Large intestine (tissue), 12 donors: ENCODE results near the gene PALS1. TPM values are rescaled to one million over a fixed set of nuclear protein-coding genes. Genes with fewer than 3 reads are reported as not detected.
A peak's percentile ranks its signal among the peaks of the same experiment; 100 is the strongest.

ENCODE experiments used
- DNase-seq, 2 donors: peaks; one replicate each; pipeline versions ENCODE4 v3.0.0 to v3.0.0-alpha.2; 2013
- H3K27ac ChIP-seq: one replicate; pipeline ENCODE4 v1.5.1; 2013; ENCODE audit warnings: low read length
- H3K27me3 ChIP-seq: 2 replicates; pipeline ENCODE4 v1.6.1; 2013; ENCODE audit warnings: low read length; ENCODE audit not compliant: control insufficient read depth, insufficient read depth
- H3K36me3 ChIP-seq: 2 replicates; pipeline ENCODE4 v1.6.1; 2013; ENCODE audit warnings: low read length; ENCODE audit not compliant: control insufficient read depth, insufficient read depth
- H3K4me1 ChIP-seq: one replicate; pipeline ENCODE4 v1.6.1; 2013; ENCODE audit warnings: low read length; ENCODE audit not compliant: control insufficient read depth, insufficient read depth
- H3K4me3 ChIP-seq: one replicate; pipeline ENCODE4 v1.5.1; 2013; ENCODE audit warnings: low read length
- H3K9me3 ChIP-seq: one replicate; pipeline ENCODE4 v1.6.1; 2013; ENCODE audit warnings: mild to moderate bottlenecking, low read depth, low read length, moderate library complexity; ENCODE audit not compliant: control insufficient read depth
- WGBS: methylation state at CpG from one replicate; pipeline ENCODE4 v1.1.5; 2013; ENCODE audit warnings: low lambda C conversion rate; ENCODE audit not compliant: insufficient coverage; 5-methylcytosine and 5-hydroxymethylcytosine counted together
- long read RNA-seq, 11 donors: transcript quantifications; one replicate each; lab custom pipeline, GENCODE V29; 2026
- polyA plus RNA-seq: library from polyadenylated mRNA; unstranded; fragments of 120-200 nt; gene quantifications from one replicate; pipeline ENCODE4 v1.2.1, GENCODE V29; 2013

Gene PALS1
- polyA plus RNA-seq, result 36.2 TPM
- long read RNA-seq, donor 1, full-length matches to known transcripts, result 2 of 47 reads
- long read RNA-seq, donor 1, partial matches to known transcripts, result 45 of 47 reads
- long read RNA-seq, donor 1, other reads (novel, unspliced or antisense), result 0 of 47 reads
- long read RNA-seq, donor 2, full-length matches to known transcripts, result 7 of 118 reads
- long read RNA-seq, donor 2, partial matches to known transcripts, result 37 of 118 reads
- long read RNA-seq, donor 2, other reads (novel, unspliced or antisense), result 74 of 118 reads
- long read RNA-seq, donor 3, result 0 reads
- long read RNA-seq, donor 4, full-length matches to known transcripts, result 1 of 1 reads
- long read RNA-seq, donor 4, partial matches to known transcripts, result 0 of 1 reads
- long read RNA-seq, donor 4, other reads (novel, unspliced or antisense), result 0 of 1 reads
- long read RNA-seq, donor 5, full-length matches to known transcripts, result 2 of 2 reads
- long read RNA-seq, donor 5, partial matches to known transcripts, result 0 of 2 reads
- long read RNA-seq, donor 5, other reads (novel, unspliced or antisense), result 0 of 2 reads
- long read RNA-seq, donor 6, full-length matches to known transcripts, result 3 of 74 reads
- long read RNA-seq, donor 6, partial matches to known transcripts, result 71 of 74 reads
- long read RNA-seq, donor 6, other reads (novel, unspliced or antisense), result 0 of 74 reads
- long read RNA-seq, donor 7, full-length matches to known transcripts, result 3 of 3 reads
- long read RNA-seq, donor 7, partial matches to known transcripts, result 0 of 3 reads
- long read RNA-seq, donor 7, other reads (novel, unspliced or antisense), result 0 of 3 reads
- long read RNA-seq, donor 8, full-length matches to known transcripts, result 9 of 9 reads
- long read RNA-seq, donor 8, partial matches to known transcripts, result 0 of 9 reads
- long read RNA-seq, donor 8, other reads (novel, unspliced or antisense), result 0 of 9 reads
- long read RNA-seq, donor 9, full-length matches to known transcripts, result 3 of 3 reads
- long read RNA-seq, donor 9, partial matches to known transcripts, result 0 of 3 reads
- long read RNA-seq, donor 9, other reads (novel, unspliced or antisense), result 0 of 3 reads
- long read RNA-seq, donor 10, full-length matches to known transcripts, result 6 of 6 reads
- long read RNA-seq, donor 10, partial matches to known transcripts, result 0 of 6 reads
- long read RNA-seq, donor 10, other reads (novel, unspliced or antisense), result 0 of 6 reads
- long read RNA-seq, donor 11, full-length matches to known transcripts, result 4 of 42 reads
- long read RNA-seq, donor 11, partial matches to known transcripts, result 38 of 42 reads
- long read RNA-seq, donor 11, other reads (novel, unspliced or antisense), result 0 of 42 reads

- no peaks in the 10 kb centered on the region for H3K4me1 ChIP-seq
- H3K4me3 ChIP-seq, result peak within 1 kb of the TSS; percentile 83
- H3K27me3 ChIP-seq, result no peaks in the 10 kb centered on the region
- DNase-seq, result peak; percentile 70 to 87
- 4% methylated on average over 5 of the region's 64 CpGs for WGBS
- H3K27ac ChIP-seq, result peak within 1 kb of the TSS; percentile 99
- no peaks in the 10 kb centered on the region for H3K36me3 ChIP-seq
- H3K9me3 ChIP-seq, result no peaks in the 10 kb centered on the region
These were observed at the start of gene PALS1 for GRCh38 chr14:67241411-67242167. TSS of gene PALS1 (plus strand) at chr14:67241435. CDS start at chr14:67279171, 37,736 bp downstream.

- DNase-seq, result no peak
- Histone ChIP-seq H3K27me3 (no peaks in the 10 kb centered on the region), H3K36me3 (no peaks in the 10 kb centered on the region), H3K4me3 (no peak overlapping the region), H3K4me1 (no peaks in the 10 kb centered on the region), H3K27ac (no peak overlapping the region), H3K9me3 (no peaks in the 10 kb centered on the region)
- 87% methylated on average over 4 of the region's 8 CpGs for WGBS
These were observed 49.4 kb upstream of the PALS1 start for GRCh38 chr14:67191768-67192290.

DNA sequence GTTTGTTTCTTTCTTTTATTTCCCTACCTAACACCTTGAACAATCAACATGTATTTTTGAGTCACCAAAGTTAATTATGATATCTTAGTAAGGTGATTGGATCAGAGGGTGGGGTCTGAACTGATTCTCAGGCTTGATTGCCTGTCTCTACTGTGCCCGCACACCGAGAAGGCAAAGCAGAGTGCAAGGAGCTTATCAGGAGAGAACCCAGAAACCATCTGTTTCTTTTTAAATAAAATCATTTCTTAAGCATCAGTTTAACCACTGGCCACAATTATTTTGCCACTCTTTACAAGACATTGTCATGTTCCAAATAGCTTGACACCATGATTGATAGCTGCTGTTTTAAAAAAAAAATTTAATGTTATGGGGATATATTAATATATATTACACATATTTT, 48.9 kb upstream of the PALS1 start:
- no peak overlapping the region for H3K4me3 ChIP-seq
- no peaks in the 10 kb centered on the region for H3K9me3 ChIP-seq
- H3K27me3 ChIP-seq, result no peaks in the 10 kb centered on the region
- WGBS, result no CpG with 5 or more reads among the region's 2 CpGs
- no peak overlapping the region for H3K27ac ChIP-seq
- DNase-seq, result no peak
- no peaks in the 10 kb centered on the region for H3K4me1 ChIP-seq
- no peaks in the 10 kb centered on the region for H3K36me3 ChIP-seq

DNA sequence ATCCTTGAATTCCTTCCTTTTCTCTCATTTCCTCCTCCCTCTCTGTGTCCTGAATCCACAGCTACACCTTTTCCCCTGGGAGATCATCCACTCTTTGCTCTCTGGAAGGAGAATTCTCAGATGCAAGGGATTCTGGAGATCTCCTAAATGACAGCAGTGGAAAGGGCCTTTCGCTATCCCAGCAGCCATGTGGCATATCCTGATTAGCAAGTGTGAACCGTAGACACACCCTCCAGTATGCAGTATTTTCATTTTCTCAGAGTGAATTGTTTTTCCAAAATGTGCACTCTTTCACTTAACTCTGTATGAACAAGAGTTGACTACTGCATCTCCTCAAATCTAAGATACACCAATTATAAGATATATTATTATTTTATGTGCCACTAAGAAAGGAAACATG, 46.0 kb upstream of the PALS1 start:
- no peaks in the 10 kb centered on the region for H3K36me3 ChIP-seq
- H3K4me1 ChIP-seq, result no peaks in the 10 kb centered on the region
- no peaks in the 10 kb centered on the region for H3K9me3 ChIP-seq
- no peak overlapping the region for H3K4me3 ChIP-seq
- no peak for DNase-seq
- H3K27ac ChIP-seq, result no peak overlapping the region
- 80% methylated on average over 1 of the region's 2 CpGs for WGBS
- H3K27me3 ChIP-seq, result no peaks in the 10 kb centered on the region

GRCh38 chr14:67199016-67199415, 42.2 kb upstream of the PALS1 start:
- no CpG with 5 or more reads among the region's 6 CpGs for WGBS

DNA sequence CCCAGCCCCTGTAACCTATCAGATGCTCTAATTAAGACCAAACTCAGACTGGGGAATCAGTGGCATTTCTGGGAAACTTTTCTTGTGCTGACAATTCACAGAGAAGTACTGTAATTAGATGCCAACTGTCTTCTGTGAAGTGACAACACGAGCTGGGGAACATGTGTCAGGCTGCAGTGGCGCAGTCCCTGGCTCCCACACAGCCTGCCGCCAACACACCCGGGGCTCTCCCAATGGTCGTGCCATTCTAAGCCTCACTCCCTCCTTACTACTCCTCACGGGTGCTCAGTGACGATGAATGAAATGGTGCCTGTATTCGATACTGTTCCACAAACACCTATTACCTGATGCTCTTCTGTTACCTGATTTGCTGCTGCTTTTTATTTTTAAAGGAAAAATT, 33.4 kb upstream of the PALS1 start:
- WGBS, result 80% methylated on average over 1 of the region's 8 CpGs
- no peaks in the 10 kb centered on the region for H3K27me3 ChIP-seq
- no peak for DNase-seq
- no peaks in the 10 kb centered on the region for H3K4me1 ChIP-seq
- no peaks in the 10 kb centered on the region for H3K9me3 ChIP-seq
- H3K27ac ChIP-seq, result no peak overlapping the region
- H3K36me3 ChIP-seq, result no peaks in the 10 kb centered on the region
- H3K4me3 ChIP-seq, result no peak overlapping the region

More at GRCh38 chr14:67199016-67199415, 42.2 kb upstream of the PALS1 start:
- no peak overlapping the region for H3K27ac ChIP-seq
- H3K9me3 ChIP-seq, result no peaks in the 10 kb centered on the region
- no peaks in the 10 kb centered on the region for H3K36me3 ChIP-seq
- DNase-seq, result no peak
- H3K4me3 ChIP-seq, result no peak overlapping the region
- H3K4me1 ChIP-seq, result no peaks in the 10 kb centered on the region
- H3K27me3 ChIP-seq, result no peaks in the 10 kb centered on the region

- H3K27me3 ChIP-seq, result no peaks in the 10 kb centered on the region
- DNase-seq, result no peak
- no peaks in the 10 kb centered on the region for H3K9me3 ChIP-seq
- no peak overlapping the region for H3K4me3 ChIP-seq
- no CpG with 5 or more reads among the region's 2 CpGs for WGBS
- H3K4me1 ChIP-seq, result peaks cover 4% of the 10 kb centered on the region
- H3K27ac ChIP-seq, result no peak overlapping the region
- no peaks in the 10 kb centered on the region for H3K36me3 ChIP-seq
These were observed 23.1 kb upstream of the PALS1 start for GRCh38 chr14:67218126-67218525.

GRCh38 chr14:67221248-67221981, 19.8 kb upstream of the PALS1 start:
- peaks cover 4% of the 10 kb centered on the region for H3K4me1 ChIP-seq
- H3K27me3 ChIP-seq, result no peaks in the 10 kb centered on the region
- WGBS, result no CpG with 5 or more reads among the region's 6 CpGs
- DNase-seq, result peak in 1 of 2 donors; percentile 28
- no peak overlapping the region for H3K4me3 ChIP-seq
- no peaks in the 10 kb centered on the region for H3K9me3 ChIP-seq
- H3K27ac ChIP-seq, result no peak overlapping the region
- H3K36me3 ChIP-seq, result no peaks in the 10 kb centered on the region

DNA sequence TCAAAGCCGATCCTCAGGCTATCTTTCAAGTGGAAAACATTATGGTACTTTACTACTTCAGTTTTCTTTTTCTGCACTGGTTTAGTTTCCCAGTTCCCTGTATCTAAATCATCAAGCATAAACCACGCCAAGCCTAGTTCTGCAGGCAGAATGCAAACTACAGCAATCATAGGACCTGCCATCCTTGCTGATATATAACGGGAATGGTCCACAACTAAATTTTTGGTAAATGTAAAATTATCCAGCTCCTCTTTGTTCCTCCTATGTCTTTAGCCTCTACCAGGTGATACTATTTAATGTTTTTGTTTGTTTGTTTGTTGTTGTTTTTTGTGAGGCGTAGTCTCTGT, 19.3 kb upstream of the PALS1 start:
- no peak overlapping the region for H3K4me3 ChIP-seq
- peaks cover 4% of the 10 kb centered on the region for H3K4me1 ChIP-seq
- no peaks in the 10 kb centered on the region for H3K36me3 ChIP-seq
- DNase-seq, result no peak
- no peaks in the 10 kb centered on the region for H3K27me3 ChIP-seq
- WGBS, result 42% methylated on average over 3 of the region's 4 CpGs
- H3K9me3 ChIP-seq, result no peaks in the 10 kb centered on the region
- H3K27ac ChIP-seq, result no peak overlapping the region
